ENCODE results near the gene DBNL.

Gene DBNL

GRCh38 chr7:44078521-44078920 is 34.0 kb downstream of the DBNL start:
- no peak for DNase-seq (ENCODE audit: low spot score)

GRCh38 chr7:44079331-44080021 is 35.0 kb downstream of the DBNL start:
- no peak for DNase-seq (ENCODE audit: low spot score)

GRCh38 chr7:44080118-44080517 is 35.6 kb downstream of the DBNL start:
- no peak for DNase-seq (ENCODE audit: low spot score)

GRCh38 chr7:44080686-44081265 is 36.3 kb downstream of the DBNL start:
- no peak for DNase-seq (ENCODE audit: low spot score)

- peak; percentile 72 for DNase-seq (ENCODE audit: low spot score)
These were observed 36.8 kb downstream of the DBNL start for GRCh38 chr7:44081266-44081748.

- DNase-seq (ENCODE audit: low spot score), result peak; percentile 100
These were observed 38.2 kb downstream of the DBNL start for GRCh38 chr7:44082541-44083207.

GRCh38 chr7:44083796-44084195 is 39.3 kb downstream of the DBNL start:
- no peak for DNase-seq (ENCODE audit: low spot score)

- DNase-seq (ENCODE audit: low spot score), result no peak
These were observed 40.2 kb downstream of the DBNL start for GRCh38 chr7:44084701-44085100.

- peak; percentile 66 for DNase-seq (ENCODE audit: low spot score)
These were observed 41.0 kb downstream of the DBNL start for GRCh38 chr7:44085546-44085945.

GRCh38 chr7:44086627-44087026 is 42.1 kb downstream of the DBNL start:
- no peak for DNase-seq (ENCODE audit: low spot score)

- no peak for DNase-seq (ENCODE audit: low spot score)
These were observed 43.7 kb downstream of the DBNL start for GRCh38 chr7:44087911-44088838.

GRCh38 chr7:44093102-44093641 is 48.7 kb downstream of the DBNL start:
- no peak for DNase-seq (ENCODE audit: low spot score)

GRCh38 chr7:44094365-44094764 is 49.9 kb downstream of the DBNL start:
- DNase-seq (ENCODE audit: low spot score), result no peak

GRCh38 chr7:44094883-44095592 is 50.5 kb downstream of the DBNL start:
- peak; percentile 56 for DNase-seq (ENCODE audit: low spot score)

- no peak for DNase-seq (ENCODE audit: low spot score)
These were observed 51.3 kb downstream of the DBNL start for GRCh38 chr7:44095781-44096180.

- peak; percentile 65 for DNase-seq (ENCODE audit: low spot score)
These were observed 51.9 kb downstream of the DBNL start for GRCh38 chr7:44096326-44096881.

GRCh38 chr7:44097064-44097932 is 52.8 kb downstream of the DBNL start:
- peak; percentile 99 for DNase-seq (ENCODE audit: low spot score)

- peak; percentile 44 for DNase-seq (ENCODE audit: low spot score)
These were observed 53.9 kb downstream of the DBNL start for GRCh38 chr7:44098092-44099068.

- no peak for DNase-seq (ENCODE audit: low spot score)
These were observed 55.2 kb downstream of the DBNL start for GRCh38 chr7:44099669-44100068.
